SK-N-SH (cell line): ENCODE results near the gene HEPHL1. TPM values are rescaled to one million over a fixed set of nuclear protein-coding genes. Genes with fewer than 3 reads are reported as not detected.

ENCODE experiments used
- CTCF ChIA-PET: fragments of 300-600, 350-600 bp; formaldehyde crosslinking; extraction: SDS; loops from one replicate; lab custom pipeline; 2021; lab: Yijun Ruan, JAX
- POLR2A ChIA-PET: fragments of 350-600 bp; sonication (Branson Sonifier 250); formaldehyde crosslinking; extraction: SDS; loops from one replicate; lab custom pipeline; 2020; ENCODE audit warnings: antibody characterized with exemption, inconsistent platforms; lab: Yijun Ruan, JAX
- DNase-seq: peaks from one replicate; pipeline ENCODE4 v3.0.0; 2012
- H2AFZ ChIP-seq: fragments of 200-600 bp; sonication (generic); 2 replicates; pipeline ENCODE4 v1.8.1; 2016; ENCODE audit warnings: antibody characterized with exemption, mild to moderate bottlenecking, low read depth
- H3F3A ChIP-seq: fragments of 200-600 bp; sonication (generic); replicated peaks from 2 replicates; pipeline ENCODE3; 2016; ENCODE audit warnings: antibody characterized with exemption, mild to moderate bottlenecking; ENCODE audit not compliant: insufficient read depth
- H3K27ac ChIP-seq, 2 experiments: fragments of 200-500 bp in 1 of 2; fragments of 200-600 bp in 1 of 2; sonication (Bioruptor generic) in 1 of 2; sonication (generic), shearing (Covaris generic) in 1 of 2; 2 replicates each; pipeline versions ENCODE4 v1.5.1 to v1.6.1; 2014 to 2016; ENCODE audit warnings: low read depth in 2 of 2, inconsistent platforms in 1 of 2, low read length in 1 of 2, mild to moderate bottlenecking in 1 of 2, mixed read lengths in 1 of 2
- H3K27me3 ChIP-seq: fragments of 200-600 bp; sonication (generic), shearing (Covaris generic); 2 replicates; pipeline ENCODE4 v1.6.1; 2016; ENCODE audit warnings: mixed run types; ENCODE audit not compliant: insufficient read depth
- H3K36me3 ChIP-seq, 2 experiments: fragments of 200-500 bp in 1 of 2; fragments of 200-600 bp in 1 of 2; sonication (Bioruptor generic) in 1 of 2; sonication (generic) in 1 of 2; replicated peaks in 1 of 2; 2 replicates each; pipeline versions ENCODE3 to v1.5.1; 2014 to 2016; ENCODE audit warnings: low read length in 1 of 2, mild to moderate bottlenecking in 1 of 2; ENCODE audit not compliant: insufficient read depth in 2 of 2, control insufficient read depth in 1 of 2
- H3K4me1 ChIP-seq, 2 experiments: fragments of 200-500 bp in 1 of 2; fragments of 200-600 bp in 1 of 2; sonication (Bioruptor generic) in 1 of 2; sonication (generic), shearing (Covaris generic) in 1 of 2; 2 replicates each; pipeline versions ENCODE4 v1.5.1 to v1.6.1; 2014 to 2016; ENCODE audit warnings: low read depth in 1 of 2, low read length in 1 of 2, mixed run types in 1 of 2; ENCODE audit not compliant: insufficient read depth in 2 of 2, control insufficient read depth in 1 of 2
- H3K4me2 ChIP-seq: fragments of 200-600 bp; sonication (generic), shearing (Covaris generic); 2 replicates; pipeline ENCODE4 v1.6.1; 2017; ENCODE audit warnings: mixed run types
- H3K4me3 ChIP-seq, 2 experiments: fragments of 200-500 bp in 1 of 2; fragments of 200-600 bp in 1 of 2; sonication (Bioruptor generic) in 1 of 2; sonication (generic), shearing (Covaris generic) in 1 of 2; 2 replicates each; pipeline versions ENCODE4 v1.5.1 to v1.8.1; 2014 to 2016; ENCODE audit warnings: low read depth in 2 of 2, inconsistent platforms in 1 of 2, low read length in 1 of 2, mild to moderate bottlenecking in 1 of 2, mixed read lengths in 1 of 2, moderate library complexity in 1 of 2
- H3K79me2 ChIP-seq: fragments of 200-600 bp; sonication (generic); 2 replicates; pipeline ENCODE4 v1.8.1; 2017; ENCODE audit warnings: mild to moderate bottlenecking; ENCODE audit not compliant: insufficient read depth
- H3K9ac ChIP-seq: fragments of 200-600 bp; sonication (generic); 2 replicates; pipeline ENCODE4 v1.6.1; 2017; ENCODE audit warnings: mixed run types
- H3K9me2 ChIP-seq: fragments of 200-600 bp; sonication (generic); 2 replicates; pipeline ENCODE4 v1.6.1; 2017; ENCODE audit warnings: mixed run types
- H3K9me3 ChIP-seq: fragments of 200-600 bp; sonication (generic); 2 replicates; pipeline ENCODE4 v1.6.1; 2017; ENCODE audit warnings: mixed run types, mild to moderate bottlenecking, moderate library complexity
- H4K20me1 ChIP-seq: fragments of 200-600 bp; sonication (generic); 2 replicates; pipeline ENCODE4 v1.6.1; 2017; ENCODE audit warnings: mild to moderate bottlenecking, mixed run types; ENCODE audit not compliant: insufficient read depth
- CHD2 ChIP-seq: fragments of 150-350 bp; IDR thresholded peaks from 2 replicates; pipeline ENCODE4 v1.6.1; 2018; ENCODE audit warnings: low read length; ENCODE audit not compliant: partially characterized antibody
- CTCF ChIP-seq: fragments of 200-600 bp; sonication (generic); IDR thresholded peaks from 2 replicates; pipeline ENCODE4 v1.6.1; 2017; ENCODE audit warnings: antibody characterized with exemption, mild to moderate bottlenecking, moderate library complexity
- FOSL2 ChIP-seq: IDR thresholded peaks from 2 replicates; pipeline ENCODE4 v1.4.0; 2012; ENCODE audit warnings: low read depth, mild to moderate bottlenecking, moderate library complexity, borderline replicate concordance
- GATA2 ChIP-seq: sonication (generic); formaldehyde crosslinking; IDR thresholded peaks from 2 replicates; pipeline ENCODE4 v1.5.0; 2020; ENCODE audit warnings: mild to moderate bottlenecking, missing genetic modification reagents
- JUND ChIP-seq: IDR thresholded peaks from 2 replicates; pipeline ENCODE4 v1.4.0; 2012
- NFIC ChIP-seq: IDR thresholded peaks from 2 replicates; pipeline ENCODE4 v1.4.0; 2012; ENCODE audit warnings: borderline replicate concordance
- POLR2AphosphoS5 ChIP-seq: IDR thresholded peaks from 2 replicates; pipeline ENCODE4 v1.6.1; 2012; ENCODE audit warnings: low read depth, low read length
- RCOR1 ChIP-seq: fragments of 150-350 bp; IDR thresholded peaks from 2 replicates; pipeline ENCODE4 v1.6.1; 2017; ENCODE audit warnings: antibody characterized with exemption, low read length
- RFX5 ChIP-seq: IDR thresholded peaks from 2 replicates; pipeline ENCODE4 v1.6.1; 2012; ENCODE audit warnings: mild to moderate bottlenecking, improper control_type of control experiment, low read length
- RXRA ChIP-seq: IDR thresholded peaks from 2 replicates; pipeline ENCODE4 v1.4.0; 2012; ENCODE audit warnings: low read depth, mild to moderate bottlenecking, borderline replicate concordance
- TCF12 ChIP-seq: IDR thresholded peaks from 2 replicates; pipeline ENCODE4 v1.4.0; 2012
- TEAD4 ChIP-seq: IDR thresholded peaks from 2 replicates; pipeline ENCODE4 v1.4.0; 2012; ENCODE audit warnings: mild to moderate bottlenecking, borderline replicate concordance; ENCODE audit not compliant: insufficient read depth
- USF2 ChIP-seq: fragments of 150-350 bp; IDR thresholded peaks from 2 replicates; pipeline ENCODE4 v1.6.1; 2017; ENCODE audit warnings: antibody characterized with exemption, low read length, low read depth, borderline replicate concordance
- WGBS: methylation state at CpG from one replicate; pipeline ENCODE4 v1.1.6; 2017; ENCODE audit warnings: low lambda C conversion rate; 5-methylcytosine and 5-hydroxymethylcytosine counted together
- polyA plus RNA-seq, 3 experiments: library from polyadenylated mRNA; depleted of rRNA; stranded (reverse); fragments of >200 nt; gene quantifications; 2 replicates each; pipeline ENCODE4 v1.2.3, GENCODE V29; 2012
- TF ChIP-seq, protein P1 (sequence below): IDR thresholded peaks from 2 replicates; pipeline ENCODE4; 2012
- TF ChIP-seq, protein P2 (sequence below): IDR thresholded peaks from 2 replicates; pipeline ENCODE4 v1.6.1; 2012; ENCODE audit warnings: mild to moderate bottlenecking, low read depth, low read length, moderate library complexity

Gene HEPHL1
- polyA plus RNA-seq, 1 of the 3 experiments (the other 2 are of a cell fraction): not detected

DNA sequence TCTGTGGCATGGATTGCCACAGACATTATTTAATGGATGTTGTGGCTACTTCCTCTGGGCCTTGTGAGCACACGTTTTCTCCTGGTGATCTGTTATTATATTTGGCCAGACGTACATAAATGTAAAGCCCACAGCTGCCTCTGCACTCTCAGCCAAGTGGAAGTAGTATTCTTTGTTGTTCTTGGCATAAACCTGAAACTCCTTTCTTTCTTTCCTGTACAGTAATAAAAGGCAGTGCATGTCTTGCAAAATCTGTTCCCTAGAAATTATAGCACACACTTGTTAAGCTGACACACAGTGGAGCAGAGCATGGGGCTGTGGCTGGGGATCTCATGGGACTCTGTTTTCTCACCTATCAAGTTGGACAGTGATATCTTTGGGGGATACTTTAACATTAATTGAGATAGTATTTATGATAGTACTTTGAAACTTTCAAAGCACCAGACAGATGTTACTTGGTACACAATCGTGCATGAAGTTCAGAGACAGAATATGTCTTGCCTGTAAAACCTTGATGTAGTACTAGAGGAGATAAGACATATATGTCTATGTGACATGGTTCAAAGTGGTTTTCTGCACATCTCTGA lies 128.4 kb downstream of the HEPHL1 start:
- WGBS: 34% methylated on average over 3 of the region's 3 CpGs
- Histone ChIP-seq H3K9ac (no peak overlapping the region), H3K9me3 (no peaks in the 10 kb centered on the region), H3K4me2 (peak overlapping the region; percentile 18; the same call in 1 of the 2 replicates), H3K36me3 (peaks cover 4 to 6% of the 10 kb centered on the region in 2 experiments), H3F3A (peaks cover 16% of the 10 kb centered on the region), H4K20me1 (peaks cover 78% of the 10 kb centered on the region), H3K79me2 (peaks cover 93% of the 10 kb centered on the region), H2AFZ (no peak overlapping the region), H3K4me3 (no peak overlapping the region), H3K9me2 (no peaks in the 10 kb centered on the region), H3K27ac (peak overlapping the region; percentile 22 to 38; a peak in 3 of 4 replicates), H3K4me1 (peaks cover 43 to 48% of the 10 kb centered on the region in 2 experiments), H3K27me3 (no peaks in the 10 kb centered on the region)
- TF ChIP-seq POLR2AphosphoS5 (no peak), JUND (0 out of 2 replicates have a peak, but pooled peaks have one; percentile 5), RCOR1 (no peak), TEAD4 (0 out of 2 replicates have a peak, but pooled peaks have one; percentile 12), GATA2 (CRISPR knock-in tag) (no peak), TCF12 (peak; percentile 73), RXRA (no peak), RFX5 (no peak), FOSL2 (0 out of 2 replicates have a peak, but pooled peaks have one; percentile 8), CTCF (no peak), USF2 (no peak), CHD2 (no peak), NFIC (peak; percentile 80)
- TF ChIP-seq, protein P1, sequence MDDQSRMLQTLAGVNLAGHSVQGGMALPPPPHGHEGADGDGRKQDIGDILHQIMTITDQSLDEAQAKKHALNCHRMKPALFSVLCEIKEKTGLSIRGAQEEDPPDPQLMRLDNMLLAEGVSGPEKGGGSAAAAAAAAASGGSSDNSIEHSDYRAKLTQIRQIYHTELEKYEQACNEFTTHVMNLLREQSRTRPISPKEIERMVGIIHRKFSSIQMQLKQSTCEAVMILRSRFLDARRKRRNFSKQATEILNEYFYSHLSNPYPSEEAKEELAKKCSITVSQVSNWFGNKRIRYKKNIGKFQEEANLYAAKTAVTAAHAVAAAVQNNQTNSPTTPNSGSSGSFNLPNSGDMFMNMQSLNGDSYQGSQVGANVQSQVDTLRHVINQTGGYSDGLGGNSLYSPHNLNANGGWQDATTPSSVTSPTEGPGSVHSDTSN: peak; percentile 41
- TF ChIP-seq, protein P2, sequence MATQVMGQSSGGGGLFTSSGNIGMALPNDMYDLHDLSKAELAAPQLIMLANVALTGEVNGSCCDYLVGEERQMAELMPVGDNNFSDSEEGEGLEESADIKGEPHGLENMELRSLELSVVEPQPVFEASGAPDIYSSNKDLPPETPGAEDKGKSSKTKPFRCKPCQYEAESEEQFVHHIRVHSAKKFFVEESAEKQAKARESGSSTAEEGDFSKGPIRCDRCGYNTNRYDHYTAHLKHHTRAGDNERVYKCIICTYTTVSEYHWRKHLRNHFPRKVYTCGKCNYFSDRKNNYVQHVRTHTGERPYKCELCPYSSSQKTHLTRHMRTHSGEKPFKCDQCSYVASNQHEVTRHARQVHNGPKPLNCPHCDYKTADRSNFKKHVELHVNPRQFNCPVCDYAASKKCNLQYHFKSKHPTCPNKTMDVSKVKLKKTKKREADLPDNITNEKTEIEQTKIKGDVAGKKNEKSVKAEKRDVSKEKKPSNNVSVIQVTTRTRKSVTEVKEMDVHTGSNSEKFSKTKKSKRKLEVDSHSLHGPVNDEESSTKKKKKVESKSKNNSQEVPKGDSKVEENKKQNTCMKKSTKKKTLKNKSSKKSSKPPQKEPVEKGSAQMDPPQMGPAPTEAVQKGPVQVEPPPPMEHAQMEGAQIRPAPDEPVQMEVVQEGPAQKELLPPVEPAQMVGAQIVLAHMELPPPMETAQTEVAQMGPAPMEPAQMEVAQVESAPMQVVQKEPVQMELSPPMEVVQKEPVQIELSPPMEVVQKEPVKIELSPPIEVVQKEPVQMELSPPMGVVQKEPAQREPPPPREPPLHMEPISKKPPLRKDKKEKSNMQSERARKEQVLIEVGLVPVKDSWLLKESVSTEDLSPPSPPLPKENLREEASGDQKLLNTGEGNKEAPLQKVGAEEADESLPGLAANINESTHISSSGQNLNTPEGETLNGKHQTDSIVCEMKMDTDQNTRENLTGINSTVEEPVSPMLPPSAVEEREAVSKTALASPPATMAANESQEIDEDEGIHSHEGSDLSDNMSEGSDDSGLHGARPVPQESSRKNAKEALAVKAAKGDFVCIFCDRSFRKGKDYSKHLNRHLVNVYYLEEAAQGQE: no peak
- POLR2A ChIA-PET: interaction anchor here (1.7 kb wide), 1 partner anchor 21 kb away, joined by 6 read pairs; the partner anchor contains the start of gene PANX1
- CTCF ChIA-PET: interaction anchor here (0.7 kb wide), 1 partner anchor 15 kb away, joined by 3 read pairs; no protein-coding TSS in a partner anchor
- no peak for DNase-seq
